Hematopoietic multipotent progenitor cell treated with erythropoietin and hydrocortisone succinate and interleukin-3 and kit ligand, for 4 days (in vitro differentiated cells): ENCODE results near the gene ST6GALNAC5.
"Not testable (repeated sequence)": the region's sequence is repeated elsewhere in the genome, so short reads cannot be mapped to it uniquely, and the experiment has no call there.

ENCODE experiments used
- DNase-seq: peaks from one replicate; pipeline ENCODE4 v3.0.0-alpha.2; 2015

The ST6GALNAC5 gene

DNA sequence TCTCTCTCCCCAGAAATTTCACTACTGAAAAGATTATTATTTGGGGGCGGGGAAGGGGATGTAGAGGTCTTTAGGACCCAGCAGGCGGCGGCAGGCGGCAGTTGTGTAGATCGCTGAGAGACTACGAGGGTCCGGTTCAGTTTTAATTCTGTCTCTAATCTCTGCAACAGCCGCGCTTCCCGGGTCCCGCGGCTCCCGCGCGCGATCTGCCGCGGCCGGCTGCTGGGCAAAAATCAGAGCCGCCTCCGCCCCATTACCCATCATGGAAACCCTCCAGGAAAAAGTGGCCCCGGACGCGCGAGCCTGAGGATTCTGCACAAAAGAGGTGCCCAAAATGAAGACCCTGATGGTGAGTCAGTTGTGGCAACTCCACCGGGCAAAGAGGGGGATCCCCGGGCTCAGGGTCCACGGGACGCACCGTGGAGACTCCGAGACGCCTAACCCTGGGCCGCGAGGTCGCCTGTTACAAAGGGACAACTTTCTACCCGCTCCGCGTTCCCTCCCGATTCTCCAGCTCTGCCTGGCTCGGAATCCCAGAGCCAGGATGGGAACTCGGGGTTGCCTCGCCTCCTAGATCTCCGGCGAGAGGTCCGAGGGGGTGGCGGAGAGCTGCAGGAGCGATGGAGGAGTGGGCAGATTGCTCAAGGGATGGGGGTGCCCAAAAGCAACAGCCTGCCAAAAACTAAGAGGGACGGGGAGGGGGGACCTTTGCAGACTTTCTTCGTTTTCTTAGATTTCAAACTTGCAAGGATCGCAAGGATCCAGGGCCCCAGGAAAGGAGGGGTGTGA lies at the start of gene ST6GALNAC5:
ST6GALNAC5 (plus strand) TSS at position 139 of the 789 bp plus-strand sequence.
- DNase-seq, result peak; percentile 37

DNA sequence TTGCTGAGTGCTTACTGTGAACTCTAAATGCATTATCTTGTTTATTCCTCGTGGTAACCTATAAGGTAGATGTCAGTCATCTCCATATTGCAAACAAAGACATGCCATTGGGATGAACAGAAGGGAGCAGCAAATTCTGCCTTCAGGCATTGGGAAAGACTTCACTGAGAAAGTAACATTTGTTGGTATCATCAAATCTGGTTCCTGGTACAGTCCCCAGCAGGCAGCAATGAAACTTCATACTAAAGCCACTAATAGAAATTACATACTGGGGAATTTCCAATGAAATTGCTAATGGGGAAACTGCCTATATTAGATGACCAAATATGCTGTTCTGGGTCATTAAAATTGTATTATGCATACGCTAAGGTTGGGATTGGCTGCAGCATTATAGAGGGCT lies 47.3 kb upstream of the ST6GALNAC5 start:
- DNase-seq, result no peak

DNA sequence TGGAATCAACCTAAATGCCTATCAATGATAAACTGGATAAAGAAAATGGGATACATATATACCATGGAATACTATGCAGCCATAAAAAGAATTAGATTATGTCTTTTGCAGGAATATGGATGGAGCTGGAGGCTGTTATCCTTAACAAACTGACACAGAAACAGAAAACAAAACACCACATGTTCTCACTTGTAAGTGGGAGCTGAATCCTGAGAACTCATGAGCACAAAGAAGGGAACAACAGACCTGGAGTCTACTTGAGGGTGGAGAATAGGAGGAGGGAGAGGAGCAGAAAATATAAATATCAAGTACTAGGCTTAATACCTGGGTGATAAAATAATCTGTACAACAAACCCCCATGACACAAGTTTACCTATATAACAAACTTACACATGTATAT lies 44.3 kb upstream of the ST6GALNAC5 start:
- DNase-seq, result not testable (repeated sequence)

DNA sequence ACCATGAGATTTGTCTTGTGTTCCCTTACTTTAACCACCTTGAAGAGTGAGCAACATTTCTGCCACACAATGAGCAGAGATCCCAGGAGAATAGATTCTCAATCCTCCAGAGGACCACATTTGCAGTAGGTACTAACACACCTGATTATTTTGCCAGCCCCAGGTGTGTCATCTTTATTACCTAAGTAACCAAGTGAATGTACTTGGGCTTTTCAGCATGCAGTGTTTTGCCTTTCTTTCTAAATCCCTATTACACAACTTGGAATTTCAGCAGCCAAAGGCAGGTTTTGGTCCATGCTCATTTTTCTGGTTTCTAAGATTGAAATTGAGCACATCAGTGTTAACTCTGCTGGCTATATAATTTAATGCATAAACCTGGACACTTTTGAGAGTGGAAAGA lies 43.2 kb upstream of the ST6GALNAC5 start:
- DNase-seq, result no peak

DNA sequence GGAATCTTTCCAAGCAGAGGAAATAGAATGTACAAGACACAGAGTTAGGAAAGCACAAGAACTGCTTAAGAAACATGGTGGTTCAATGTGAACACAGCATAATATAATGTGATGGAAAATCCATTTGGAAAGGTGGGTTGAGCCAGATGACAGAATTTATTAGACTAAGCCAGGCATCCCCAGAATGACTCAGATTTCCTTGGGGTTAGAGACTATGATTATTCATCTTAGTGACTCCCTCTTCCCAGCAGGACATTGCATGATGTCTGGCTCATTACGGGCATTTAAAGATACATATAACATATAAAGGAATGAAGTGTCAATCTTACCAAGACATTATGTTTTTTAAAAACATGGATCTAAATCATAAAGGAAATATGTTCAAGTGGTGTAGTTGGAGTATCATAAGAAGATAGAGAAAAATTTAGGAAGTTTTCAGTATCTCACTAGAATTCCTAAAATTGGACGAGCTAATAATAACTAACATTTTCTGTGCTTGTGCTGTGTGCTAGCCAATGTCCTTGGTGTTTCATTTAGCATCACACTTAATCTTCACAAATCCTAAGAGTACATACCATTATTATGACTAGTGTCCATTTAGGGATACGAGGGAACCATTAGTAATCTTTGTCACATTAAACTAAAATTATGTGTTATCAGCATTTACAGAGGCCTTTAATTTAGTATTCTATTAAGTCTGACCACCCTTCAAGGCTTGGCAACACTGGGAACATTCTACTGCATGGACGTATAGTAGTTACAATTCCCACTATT lies 41.0 kb upstream of the ST6GALNAC5 start:
- DNase-seq, result no peak

DNA sequence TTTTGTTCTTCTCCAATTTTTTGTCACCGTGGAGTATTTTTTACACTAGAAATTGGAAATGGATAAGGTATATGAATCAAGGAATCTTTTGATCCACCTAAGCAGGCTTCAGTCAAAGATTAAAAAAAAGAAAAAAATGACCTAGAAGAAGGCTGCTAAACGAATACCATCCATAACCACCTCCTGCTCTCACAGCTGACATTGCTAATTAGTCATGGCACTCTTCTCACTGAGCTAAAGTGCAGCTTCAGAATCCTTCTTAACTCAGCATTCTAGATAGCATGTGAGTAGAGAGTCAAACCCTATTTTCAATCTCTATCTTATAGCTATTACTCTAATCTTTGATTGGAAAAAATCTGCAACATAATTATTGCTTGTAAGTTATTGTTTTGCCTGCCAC lies 40.2 kb upstream of the ST6GALNAC5 start:
- DNase-seq, result no peak

DNA sequence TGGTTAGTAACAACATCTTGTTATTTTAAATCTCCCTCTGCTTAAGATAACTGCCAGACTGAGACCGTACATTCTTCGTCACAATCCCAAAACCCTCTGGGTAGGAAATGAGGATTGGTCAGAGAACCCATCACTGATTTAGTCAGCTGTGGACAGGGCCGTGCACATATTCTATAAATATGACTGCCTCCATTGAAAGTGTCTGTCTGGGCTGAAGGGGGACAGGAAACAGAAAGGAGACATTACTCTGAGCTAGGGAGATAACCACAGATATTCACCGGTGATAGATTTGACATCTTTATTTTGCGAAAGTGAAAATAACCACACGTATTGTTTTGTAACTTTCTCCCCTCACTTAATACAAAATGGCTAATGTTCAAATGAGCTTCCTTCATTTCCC lies 36.9 kb upstream of the ST6GALNAC5 start:
- peak; percentile 7 for DNase-seq

- no peak for DNase-seq
Observed at GRCh38 chr1:76832521-76832920, 34.8 kb upstream of the ST6GALNAC5 start.

GRCh38 chr1:76833151-76833550 lies 34.1 kb upstream of the ST6GALNAC5 start:
- no peak for DNase-seq

- no peak for DNase-seq
Observed at GRCh38 chr1:76833856-76834255, 33.4 kb upstream of the ST6GALNAC5 start.

DNA sequence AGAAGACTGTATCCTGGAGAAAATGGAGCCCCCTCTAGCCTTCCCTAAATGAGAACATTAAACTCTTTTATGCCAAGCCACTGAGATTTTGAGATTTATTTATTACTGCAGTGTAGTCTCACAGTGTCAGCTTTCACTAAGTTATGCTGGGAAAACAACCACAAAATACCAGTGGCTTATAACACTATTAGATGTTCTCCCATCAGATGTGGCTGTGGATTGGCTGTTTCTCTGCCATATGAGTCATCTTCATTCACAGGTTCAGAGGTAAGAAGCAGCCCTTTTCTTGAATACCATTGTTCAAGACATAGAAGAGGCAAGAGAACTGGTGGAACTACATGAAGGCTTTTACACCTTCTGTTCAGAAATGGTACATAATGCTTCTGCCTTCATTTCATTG lies 32.1 kb upstream of the ST6GALNAC5 start:
- DNase-seq, result no peak

GRCh38 chr1:76840278-76840677 lies 27.0 kb upstream of the ST6GALNAC5 start:
- DNase-seq, result no peak

DNA sequence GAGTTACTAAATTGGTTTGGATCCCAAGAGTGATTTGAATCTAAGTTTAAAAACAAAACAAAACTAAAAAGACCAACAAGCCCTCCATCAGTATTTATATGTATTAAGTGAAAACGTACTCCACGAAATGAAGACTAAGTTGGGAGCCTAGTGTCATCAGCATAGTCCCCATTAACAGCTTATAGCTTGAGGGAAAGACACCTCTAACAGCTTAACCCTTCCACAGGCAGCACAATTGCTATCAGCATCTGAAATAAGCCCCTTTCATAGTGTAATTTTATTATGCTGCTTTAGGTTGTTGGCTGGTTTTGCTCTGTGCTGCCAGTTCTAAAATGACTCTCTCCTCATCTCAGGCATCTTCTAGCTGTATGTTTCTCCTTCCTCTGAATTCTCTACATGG lies 25.8 kb upstream of the ST6GALNAC5 start:
- no peak for DNase-seq

DNA sequence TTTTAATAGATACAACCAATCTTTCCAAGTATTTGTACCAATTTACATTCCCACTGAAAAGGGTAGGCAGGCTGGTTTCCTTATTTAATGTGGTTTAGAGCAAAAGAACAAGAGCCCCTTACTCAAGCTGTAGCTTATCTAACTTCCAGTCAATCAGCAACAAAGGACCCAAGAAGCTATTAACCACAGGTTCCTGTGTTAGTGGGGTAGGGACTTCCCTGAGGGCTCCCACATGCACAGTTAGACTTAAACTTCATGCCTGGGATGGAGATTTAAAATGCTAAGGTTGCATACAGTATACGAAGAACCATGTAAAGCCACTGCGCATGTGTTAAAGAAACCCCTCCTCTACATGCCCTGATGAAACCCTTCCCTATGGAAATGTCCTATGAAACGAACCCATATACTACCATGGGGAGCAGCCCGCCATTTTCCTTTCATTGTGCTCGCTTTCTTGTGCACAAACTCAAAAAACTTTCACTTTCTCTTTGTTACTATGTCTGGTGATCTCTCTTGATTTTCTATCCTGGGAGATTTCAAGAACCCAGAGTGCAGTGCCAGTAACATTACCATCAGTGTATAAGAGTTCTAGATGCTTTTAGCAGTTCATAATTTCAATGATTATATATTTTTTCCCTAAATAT lies 23.3 kb upstream of the ST6GALNAC5 start:
- DNase-seq, result no peak

DNA sequence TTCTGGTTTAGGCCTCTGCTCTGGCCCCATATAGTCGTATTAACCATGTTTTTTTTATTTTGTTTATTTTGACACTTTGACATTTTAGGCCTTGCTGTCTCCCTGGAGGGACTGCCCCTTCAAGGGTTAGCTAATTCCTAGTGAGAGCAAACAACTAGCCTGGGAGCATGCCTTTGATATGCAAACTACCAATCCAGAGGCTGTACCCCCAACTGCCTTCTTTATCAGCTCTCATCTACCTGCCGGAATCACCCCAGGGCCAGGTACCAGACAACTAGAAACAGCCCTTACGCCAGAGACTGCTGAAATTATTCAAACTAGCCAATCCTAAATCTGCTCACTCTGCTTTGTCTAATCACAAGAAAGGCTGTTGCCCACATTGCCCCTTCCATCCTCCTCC lies 13.0 kb upstream of the ST6GALNAC5 start:
- no peak for DNase-seq

- no peak for DNase-seq
Observed at GRCh38 chr1:76856104-76856503, 11.2 kb upstream of the ST6GALNAC5 start.

GRCh38 chr1:76857138-76857537 lies 10.1 kb upstream of the ST6GALNAC5 start:
- no peak for DNase-seq

DNA sequence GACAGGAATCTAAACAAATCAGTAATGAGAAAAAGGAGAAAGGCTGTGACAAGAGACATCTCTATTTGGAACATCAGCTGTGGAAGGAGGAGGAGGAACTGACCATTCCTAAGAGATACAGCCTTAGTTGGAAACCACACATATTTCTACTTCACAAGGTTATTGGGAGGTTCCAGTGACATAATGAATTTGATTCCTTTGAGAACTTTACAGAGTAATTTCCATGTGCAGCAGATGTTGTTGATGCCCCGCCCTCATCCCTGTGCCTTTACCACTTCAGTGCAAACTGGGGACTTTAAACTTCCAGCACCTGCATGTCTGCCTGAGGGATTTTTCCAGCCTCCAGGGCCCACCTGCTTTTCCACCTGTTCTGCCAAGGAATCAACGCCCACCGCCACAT lies 9.3 kb upstream of the ST6GALNAC5 start:
- no peak for DNase-seq

GRCh38 chr1:76861149-76861548 lies 6.1 kb upstream of the ST6GALNAC5 start:
- DNase-seq, result no peak

GRCh38 chr1:76862447-76862846 lies 4.8 kb upstream of the ST6GALNAC5 start:
- DNase-seq, result no peak

- no peak for DNase-seq
Observed at GRCh38 chr1:76864383-76864782, 2.9 kb upstream of the ST6GALNAC5 start.

GRCh38 chr1:76865696-76866286 lies 1.5 kb upstream of the ST6GALNAC5 start:
- no peak for DNase-seq

- no peak for DNase-seq
Observed at GRCh38 chr1:76866566-76866965, 714 bp upstream of the ST6GALNAC5 start.
